ENCODE results near the gene RNF213. TPM values are rescaled to one million over a fixed set of nuclear protein-coding genes. Genes with fewer than 3 reads are reported as not detected.
"Not testable (repeated sequence)": the region's sequence is repeated elsewhere in the genome, so short reads cannot be mapped to it uniquely, and the experiment has no call there.

Gene RNF213
- total RNA-seq, 2 experiments from 2014 or later = 597 to 1,208 TPM

DNA sequence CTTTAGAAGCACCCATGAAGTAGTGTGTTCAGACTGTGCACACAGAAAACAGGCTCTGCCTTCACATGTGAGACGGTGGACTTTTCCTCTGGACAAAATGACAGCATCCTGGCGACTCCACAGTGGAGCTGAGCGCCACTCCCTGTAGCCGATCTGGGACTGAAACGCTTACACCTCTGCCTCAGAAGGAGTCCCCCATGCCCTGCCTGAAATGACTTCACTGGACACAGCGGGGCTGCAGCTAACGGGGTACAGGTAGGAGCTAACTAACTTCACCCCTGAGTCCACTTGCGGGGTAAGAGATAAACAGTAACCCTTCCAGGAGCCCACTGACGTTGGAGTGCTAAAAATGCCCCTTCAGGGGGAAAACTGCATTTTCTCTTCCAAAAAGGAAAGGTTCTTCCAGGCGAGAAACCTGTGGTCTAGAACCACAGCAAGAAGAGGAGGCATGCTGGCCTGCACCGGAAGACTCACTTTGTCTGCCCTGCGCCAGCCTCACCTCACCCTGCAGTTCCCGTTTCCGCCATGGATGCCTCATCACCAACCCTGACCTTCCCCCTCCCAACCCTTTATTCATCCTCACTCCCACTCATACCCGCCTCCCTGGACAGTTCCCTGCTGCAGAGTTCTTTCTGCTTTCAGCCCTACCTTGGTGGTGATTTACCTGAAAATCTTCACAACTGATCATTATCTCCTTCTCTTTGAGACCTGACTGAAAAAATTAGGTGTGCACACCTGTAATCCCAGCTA lies 134.9 kb downstream of the RNF213 start:
- CTCF ChIA-PET = no interaction called here
- no peaks in the 10 kb centered on the region for H3K9me3 Mint-ChIP-seq (ENCODE audit: low read depth)
- ATAC-seq = no peak
- peak overlapping the region; percentile 8 for H3K27ac Mint-ChIP-seq
- H3K4me1 Mint-ChIP-seq = peaks cover 13% of the 10 kb centered on the region
- DNase-seq = no peak
- no peak overlapping the region for H3K4me3 Mint-ChIP-seq
- peaks cover 40% of the 10 kb centered on the region for H3K36me3 Mint-ChIP-seq
- H3K27me3 Mint-ChIP-seq = no peaks in the 10 kb centered on the region

DNA sequence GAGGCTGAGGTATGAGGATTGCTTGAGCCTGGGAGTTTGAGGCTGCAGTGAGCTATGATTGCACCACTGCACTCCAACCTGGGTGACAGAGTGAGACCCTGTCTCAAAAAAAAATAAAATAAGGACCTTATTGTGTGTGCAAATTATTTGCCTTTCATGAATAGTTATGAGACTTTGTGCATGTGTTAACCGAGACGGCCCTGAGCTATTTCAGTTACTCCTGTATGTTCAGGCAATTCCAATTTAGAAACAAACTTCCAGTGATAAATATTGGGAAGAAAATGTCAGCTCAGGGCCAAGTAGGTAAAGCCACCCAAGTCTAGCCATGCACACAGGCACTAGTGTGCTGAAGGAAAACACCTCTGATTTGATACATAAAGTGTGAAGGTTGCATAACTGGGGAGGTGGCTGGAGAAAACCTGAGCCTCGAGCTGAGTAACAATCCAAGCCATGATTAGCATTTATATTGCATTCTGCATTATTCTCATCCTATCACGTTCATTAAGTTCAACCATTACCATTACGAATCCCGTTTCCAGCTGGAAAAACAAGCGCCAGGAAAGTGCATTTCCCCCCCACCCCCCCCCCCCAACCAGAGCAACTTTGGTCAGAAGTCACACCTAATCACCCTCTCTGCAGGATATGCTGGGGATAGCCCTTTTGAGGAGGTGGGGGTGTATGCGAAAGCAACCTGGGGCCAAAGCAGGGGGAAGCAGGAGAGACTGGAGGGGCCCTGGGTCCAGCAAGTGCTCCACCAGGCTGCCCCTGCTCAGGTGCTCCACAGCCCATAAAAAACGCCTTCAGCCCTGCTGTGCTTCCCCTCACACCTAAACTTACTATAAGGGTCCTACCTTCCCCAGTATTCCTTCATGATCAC lies 135.7 kb downstream of the RNF213 start:
- no peaks in the 10 kb centered on the region for H3K27me3 Mint-ChIP-seq
- peaks cover 13% of the 10 kb centered on the region for H3K4me1 Mint-ChIP-seq
- DNase-seq (no peak), ATAC-seq (peak; percentile 43)
- no peak overlapping the region for H3K4me3 Mint-ChIP-seq
- peak overlapping the region; percentile 41 for H3K27ac Mint-ChIP-seq
- peaks cover 36% of the 10 kb centered on the region for H3K36me3 Mint-ChIP-seq
- CTCF ChIA-PET = no interaction called here
- H3K9me3 Mint-ChIP-seq (ENCODE audit: low read depth) = no peaks in the 10 kb centered on the region

DNA sequence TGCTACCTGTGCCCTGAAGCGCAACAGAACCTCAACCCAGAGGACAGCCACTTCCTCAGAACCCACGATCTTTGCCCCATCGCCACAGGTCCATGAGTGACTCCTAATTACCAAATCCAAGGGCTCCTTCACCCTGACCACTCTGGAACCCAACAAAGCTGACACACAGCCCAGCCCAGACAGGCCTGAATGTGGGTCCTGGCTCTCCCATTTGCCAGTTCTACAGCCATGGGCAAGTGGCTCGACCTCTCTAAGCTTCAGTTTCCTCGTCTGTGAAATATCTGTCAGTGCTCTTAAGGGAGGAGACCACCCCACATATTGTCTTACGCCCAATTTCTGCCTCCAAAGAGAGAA lies 136.4 kb downstream of the RNF213 start:
- CTCF ChIA-PET = no interaction called here
- H3K36me3 Mint-ChIP-seq = peaks cover 32% of the 10 kb centered on the region
- H3K27ac Mint-ChIP-seq = peak overlapping the region; percentile 41
- DNase-seq (no peak), ATAC-seq (peak; percentile 37)
- peaks cover 13% of the 10 kb centered on the region for H3K4me1 Mint-ChIP-seq
- no peak overlapping the region for H3K4me3 Mint-ChIP-seq
- H3K27me3 Mint-ChIP-seq = no peaks in the 10 kb centered on the region
- H3K9me3 Mint-ChIP-seq (ENCODE audit: low read depth) = no peaks in the 10 kb centered on the region

- Mint-ChIP-seq H3K4me3 (no peak overlapping the region), H3K36me3 (peaks cover 28% of the 10 kb centered on the region), H3K9me3 (ENCODE audit: low read depth) (no peaks in the 10 kb centered on the region), H3K4me1 (peaks cover 13% of the 10 kb centered on the region), H3K27ac (no peak overlapping the region), H3K27me3 (no peaks in the 10 kb centered on the region)
- CTCF ChIA-PET = no interaction called here
- no peak for DNase-seq
- ATAC-seq = no peak
Measured at GRCh38 chr17:80397686-80398085, 137.0 kb downstream of the RNF213 start.

GRCh38 chr17:80401086-80401485 lies 140.4 kb downstream of the RNF213 start:
- H3K9me3 Mint-ChIP-seq (ENCODE audit: low read depth); H3K4me3 Mint-ChIP-seq; H3K27me3 Mint-ChIP-seq; CTCF ChIA-PET; DNase-seq; H3K4me1 Mint-ChIP-seq; H3K27ac Mint-ChIP-seq; ATAC-seq; H3K36me3 Mint-ChIP-seq: not testable (repeated sequence)

GRCh38 chr17:80402102-80402501 lies 141.4 kb downstream of the RNF213 start:
- CTCF ChIA-PET; H3K9me3 Mint-ChIP-seq (ENCODE audit: low read depth); H3K4me1 Mint-ChIP-seq; DNase-seq; H3K36me3 Mint-ChIP-seq; ATAC-seq; H3K27me3 Mint-ChIP-seq; H3K27ac Mint-ChIP-seq; H3K4me3 Mint-ChIP-seq: not testable (repeated sequence)

GRCh38 chr17:80402959-80403358 lies 142.3 kb downstream of the RNF213 start:
- no peaks in the 10 kb centered on the region for H3K9me3 Mint-ChIP-seq (ENCODE audit: low read depth)
- CTCF ChIA-PET = interaction anchor here (0.6 kb wide), 1 partner anchor 832 kb away, joined by 3 read pairs; no protein-coding TSS in a partner anchor
- H3K36me3 Mint-ChIP-seq = no peaks in the 10 kb centered on the region
- H3K27me3 Mint-ChIP-seq = no peaks in the 10 kb centered on the region
- H3K4me3 Mint-ChIP-seq = no peak overlapping the region
- no peak overlapping the region for H3K27ac Mint-ChIP-seq
- ATAC-seq (no peak), DNase-seq (no peak)
- peaks cover 2% of the 10 kb centered on the region for H3K4me1 Mint-ChIP-seq

GRCh38 chr17:80406146-80406545 lies 145.5 kb downstream of the RNF213 start:
- CTCF ChIA-PET = no interaction called here
- no peaks in the 10 kb centered on the region for H3K36me3 Mint-ChIP-seq

DNA sequence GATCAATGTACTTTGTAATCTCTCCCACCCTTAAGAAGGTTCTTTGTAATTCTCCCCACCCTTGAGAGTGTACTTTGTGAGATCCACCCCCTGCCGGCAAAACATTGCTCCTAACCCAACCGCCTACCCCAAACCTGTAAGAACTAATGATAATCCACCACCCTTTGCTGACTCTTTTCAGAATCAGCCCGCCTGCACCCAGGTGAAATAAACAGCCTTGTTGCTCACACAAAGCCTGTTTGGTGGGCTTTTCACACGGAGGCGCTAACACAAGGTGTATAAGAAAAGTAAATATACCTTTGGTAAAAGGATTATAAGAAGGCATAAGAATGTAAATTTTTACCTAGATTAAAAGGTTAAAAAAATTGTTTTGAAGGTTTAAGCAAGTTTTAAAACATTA lies 147.3 kb downstream of the RNF213 start:
- H3K4me3 Mint-ChIP-seq; H3K4me1 Mint-ChIP-seq; H3K9me3 Mint-ChIP-seq (ENCODE audit: low read depth); CTCF ChIA-PET; H3K36me3 Mint-ChIP-seq; H3K27ac Mint-ChIP-seq; DNase-seq; ATAC-seq: not testable (repeated sequence)
- H3K27me3 Mint-ChIP-seq = peaks cover 30% of the 10 kb centered on the region

More at GRCh38 chr17:80406146-80406545, 145.5 kb downstream of the RNF213 start:
- Mint-ChIP-seq H3K4me3 (no peak overlapping the region), H3K27ac (no peak overlapping the region), H3K27me3 (peaks cover 16% of the 10 kb centered on the region), H3K9me3 (ENCODE audit: low read depth) (no peaks in the 10 kb centered on the region), H3K4me1 (no peaks in the 10 kb centered on the region)
- DNase-seq = no peak
- ATAC-seq = no peak

- DNase-seq = no peak
- peaks cover 40% of the 10 kb centered on the region for H3K27me3 Mint-ChIP-seq
- H3K4me1 Mint-ChIP-seq = no peaks in the 10 kb centered on the region
- no peak for ATAC-seq
- no peak overlapping the region for H3K4me3 Mint-ChIP-seq
- H3K36me3 Mint-ChIP-seq = no peaks in the 10 kb centered on the region
- CTCF ChIA-PET = no interaction called here
- no peak overlapping the region for H3K27ac Mint-ChIP-seq
- H3K9me3 Mint-ChIP-seq (ENCODE audit: low read depth) = no peaks in the 10 kb centered on the region
Measured at GRCh38 chr17:80408872-80409271, 148.2 kb downstream of the RNF213 start.

- Mint-ChIP-seq H3K9me3 (ENCODE audit: low read depth) (no peaks in the 10 kb centered on the region), H3K27me3 (peaks cover 47% of the 10 kb centered on the region), H3K27ac (no peak overlapping the region), H3K4me1 (peaks cover 6% of the 10 kb centered on the region), H3K36me3 (no peaks in the 10 kb centered on the region), H3K4me3 (no peak overlapping the region)
- DNase-seq = no peak
- no peak for ATAC-seq
- CTCF ChIA-PET = no interaction called here
Measured at GRCh38 chr17:80409626-80410025, 149.0 kb downstream of the RNF213 start.

DNA sequence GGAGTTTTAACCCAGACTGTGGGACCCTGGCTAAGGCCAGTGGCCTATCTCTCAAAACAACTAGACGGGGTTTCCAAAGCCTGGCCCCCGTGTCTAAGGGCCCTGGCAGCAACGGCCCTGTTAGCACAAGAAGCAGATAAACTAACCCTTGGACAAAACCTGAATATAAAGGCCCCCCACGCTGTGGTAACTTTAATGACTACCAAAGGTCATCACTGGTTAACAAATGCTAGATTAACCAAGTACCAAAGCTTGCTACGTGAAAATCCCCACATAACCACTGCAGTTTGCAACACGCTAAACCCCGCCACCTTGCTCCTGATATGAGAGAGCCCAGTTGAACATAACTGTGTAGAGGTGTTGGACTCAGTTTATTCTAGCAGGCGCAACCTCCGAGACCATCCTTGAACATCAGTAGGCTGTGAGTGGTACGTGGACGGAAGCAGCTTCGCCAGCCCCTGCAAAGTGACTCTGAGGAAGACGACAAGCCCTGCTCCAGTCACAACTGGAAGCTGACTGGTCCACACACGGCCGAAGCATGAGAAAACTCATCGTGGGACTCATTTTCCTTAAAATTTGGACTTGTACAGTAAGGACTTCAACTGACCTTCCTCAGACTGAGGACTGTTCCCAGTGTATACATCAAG lies 149.9 kb downstream of the RNF213 start:
- DNase-seq; ATAC-seq; CTCF ChIA-PET; H3K27ac Mint-ChIP-seq; H3K4me3 Mint-ChIP-seq; H3K36me3 Mint-ChIP-seq; H3K4me1 Mint-ChIP-seq; H3K9me3 Mint-ChIP-seq (ENCODE audit: low read depth): not testable (repeated sequence)
- H3K27me3 Mint-ChIP-seq = peaks cover 48% of the 10 kb centered on the region

- CTCF ChIA-PET = interaction anchor here (0.9 to 1.4 kb wide), 6 partner anchors 9 to 575 kb away, joined by 3 to 6 read pairs (median 3); no protein-coding TSS in a partner anchor
- H3K27me3 Mint-ChIP-seq = peaks cover 44% of the 10 kb centered on the region
Measured at GRCh38 chr17:80413771-80414507, 153.3 kb downstream of the RNF213 start.

More at GRCh38 chr17:80413771-80414507, 153.3 kb downstream of the RNF213 start:
- Mint-ChIP-seq H3K27ac (no peak overlapping the region), H3K4me3 (peak overlapping the region; percentile 80), H3K36me3 (peaks cover 2% of the 10 kb centered on the region), H3K4me1 (peaks cover 17% of the 10 kb centered on the region), H3K9me3 (ENCODE audit: low read depth) (no peaks in the 10 kb centered on the region)
- ATAC-seq (no peak), DNase-seq (no peak)
